Lung (tissue), 12 donors: ENCODE data around the gene KLHL2. TPM values are rescaled to one million over a fixed set of nuclear protein-coding genes. Genes with fewer than 3 reads are reported as not detected.

Source experiments
- ATAC-seq: fragments of 200-7000 bp; cut with Tn5 transposase; one replicate; pipeline ENCODE4 v1.9.1; 2020; ENCODE audit warnings: moderate number of reproducible peaks; ENCODE audit not compliant: insufficient read depth, low FRiP score
- DNase-seq, 3 donors: peaks; one replicate each; pipeline ENCODE4 v3.0.0-alpha.2; 2013 to 2017
- H3K27ac ChIP-seq, 2 donors: one replicate each; pipeline ENCODE4 v1.5.1; 2013; ENCODE audit warnings: mild to moderate bottlenecking in 2 of 2, moderate library complexity in 2 of 2, control low read depth in 1 of 2, inconsistent platforms in 1 of 2, low read depth in 1 of 2, low read length in 1 of 2
- H3K27me3 ChIP-seq, 3 donors: one replicate each; pipeline ENCODE4 v1.5.1; 2013; ENCODE audit warnings: low read length in 2 of 3; ENCODE audit not compliant: control insufficient read depth in 3 of 3, insufficient read depth in 3 of 3
- H3K36me3 ChIP-seq, 4 donors: one replicate each; pipeline ENCODE4 v1.5.1; 2013; ENCODE audit warnings: low read length in 4 of 4, mild to moderate bottlenecking in 1 of 4, moderate library complexity in 1 of 4; ENCODE audit not compliant: control insufficient read depth in 4 of 4, insufficient read depth in 4 of 4
- H3K4me1 ChIP-seq, 5 donors: one replicate each; pipeline ENCODE4 v1.5.1; 2013; ENCODE audit warnings: low read length in 5 of 5, mild to moderate bottlenecking in 2 of 5, moderate library complexity in 1 of 5; ENCODE audit not compliant: control insufficient read depth in 5 of 5, insufficient read depth in 5 of 5
- H3K4me3 ChIP-seq: one replicate; pipeline ENCODE4 v1.5.1; 2013; ENCODE audit warnings: mild to moderate bottlenecking, control low read depth, moderate library complexity
- H3K9ac ChIP-seq, 2 donors: one replicate each; pipeline ENCODE4 v1.5.1; 2013; ENCODE audit warnings: low read length in 2 of 2, control low read depth in 1 of 2; ENCODE audit not compliant: insufficient read depth in 1 of 2
- H3K9me3 ChIP-seq, 4 donors: one replicate each; pipeline ENCODE4 v1.5.1; 2013; ENCODE audit warnings: low read length in 3 of 4, mild to moderate bottlenecking in 1 of 4, moderate library complexity in 1 of 4; ENCODE audit not compliant: control insufficient read depth in 4 of 4, insufficient read depth in 3 of 4
- WGBS, 2 donors: extraction: QIAGEN DNeasy Blood & Tissue Kit; methylation state at CpG; one replicate each; pipeline ENCODE4 v1.1.7; 2013; 5-methylcytosine and 5-hydroxymethylcytosine counted together
- polyA plus RNA-seq, 2 donors: library from polyadenylated mRNA; stranded (reverse); fragments of 200-250 nt; gene quantifications; one replicate each; pipeline ENCODE4 v1.2.1, GENCODE V29; 2013
- total RNA-seq, 2 donors: library from RNA; depleted of rRNA in 1 of 2; stranded (reverse); fragments of >200 nt in 1 of 2; gene quantifications; one replicate each; pipeline ENCODE4 v1.2.1, GENCODE V29; 2014 to 2021
- TF ChIP-seq, protein P1 (sequence below): IDR thresholded peaks from 2 replicates; pipeline ENCODE4 v1.5.1; 2012; ENCODE audit warnings: mild to moderate bottlenecking; ENCODE audit errors: control extremely low read depth, extremely low read depth
- donor health status: control.
- donor health status: control.
- donor health status: Bipolar disorder and iron deficiency.
- donor health status: healthy.
- donor health status: DM: yes; HTN: yes; CAD: no.

The KLHL2 gene
- total and polyA plus RNA-seq, 4 donors = 17.3 to 43.0 (median 33.7) TPM

DNA sequence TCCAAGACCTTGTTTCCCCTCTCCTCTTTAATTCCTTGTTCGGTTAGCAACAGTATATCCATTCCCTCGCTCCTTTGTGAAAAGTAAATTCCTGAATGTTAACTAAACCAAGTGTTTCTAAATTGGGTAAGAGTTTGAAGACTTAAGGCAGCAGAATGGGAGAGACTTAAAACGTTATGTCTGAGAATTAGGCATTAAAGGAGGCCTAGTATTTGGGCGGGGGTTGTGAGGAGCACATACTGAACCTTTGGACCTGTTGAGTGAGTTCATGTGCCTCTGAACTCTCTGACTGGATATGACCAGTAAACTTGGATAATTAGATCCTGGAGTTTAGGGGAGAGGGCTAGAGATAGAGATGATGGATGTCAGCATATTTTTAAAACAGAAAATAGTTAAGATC lies 121.3 kb downstream of the KLHL2 start:
- DNase-seq (peak in 2 of 3 donors; percentile 25 to 37), ATAC-seq (no peak)
- 44 to 65% methylated on average over 4 of the region's 4 CpGs for WGBS, 2 donors
- Histone ChIP-seq H3K9me3 (peaks cover 0 to 1% (median 0%) of the 10 kb centered on the region in 4 donors), H3K4me1 (peaks cover 3 to 29% (median 10%) of the 10 kb centered on the region in 5 donors), H3K9ac (peak overlapping the region in 1 of 2 donors; percentile 86), H3K4me3 (peak overlapping the region; percentile 69), H3K27me3 (no peaks in the 10 kb centered on the region), H3K27ac (no peak overlapping the region), H3K36me3 (peaks cover 0 to 2% (median under 1%) of the 10 kb centered on the region in 4 donors)
- TF ChIP-seq, protein P1, sequence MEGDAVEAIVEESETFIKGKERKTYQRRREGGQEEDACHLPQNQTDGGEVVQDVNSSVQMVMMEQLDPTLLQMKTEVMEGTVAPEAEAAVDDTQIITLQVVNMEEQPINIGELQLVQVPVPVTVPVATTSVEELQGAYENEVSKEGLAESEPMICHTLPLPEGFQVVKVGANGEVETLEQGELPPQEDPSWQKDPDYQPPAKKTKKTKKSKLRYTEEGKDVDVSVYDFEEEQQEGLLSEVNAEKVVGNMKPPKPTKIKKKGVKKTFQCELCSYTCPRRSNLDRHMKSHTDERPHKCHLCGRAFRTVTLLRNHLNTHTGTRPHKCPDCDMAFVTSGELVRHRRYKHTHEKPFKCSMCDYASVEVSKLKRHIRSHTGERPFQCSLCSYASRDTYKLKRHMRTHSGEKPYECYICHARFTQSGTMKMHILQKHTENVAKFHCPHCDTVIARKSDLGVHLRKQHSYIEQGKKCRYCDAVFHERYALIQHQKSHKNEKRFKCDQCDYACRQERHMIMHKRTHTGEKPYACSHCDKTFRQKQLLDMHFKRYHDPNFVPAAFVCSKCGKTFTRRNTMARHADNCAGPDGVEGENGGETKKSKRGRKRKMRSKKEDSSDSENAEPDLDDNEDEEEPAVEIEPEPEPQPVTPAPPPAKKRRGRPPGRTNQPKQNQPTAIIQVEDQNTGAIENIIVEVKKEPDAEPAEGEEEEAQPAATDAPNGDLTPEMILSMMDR = no peak

DNA sequence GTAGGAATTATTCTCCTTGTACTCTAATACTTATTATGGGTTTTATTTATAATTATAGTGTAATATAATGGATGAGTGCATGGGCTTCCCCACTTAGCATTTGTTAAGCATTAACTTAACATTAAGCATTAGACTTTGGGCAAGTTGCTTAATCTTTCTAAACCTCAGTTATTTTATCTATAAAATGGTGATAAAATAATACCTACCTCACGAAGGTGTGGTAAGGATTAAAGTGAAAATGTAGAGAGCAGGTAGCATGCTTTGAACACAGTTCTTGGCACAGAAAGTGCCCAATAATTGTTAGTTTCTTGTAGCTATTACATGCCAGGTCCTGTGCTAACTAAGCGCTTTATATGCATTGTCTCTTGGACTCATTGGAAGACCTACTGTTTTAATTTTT lies 122.7 kb downstream of the KLHL2 start:
- H3K4me1 ChIP-seq = peaks cover 3 to 29% (median 10%) of the 10 kb centered on the region in 5 donors
- ATAC-seq = no peak
- no peak overlapping the region for H3K4me3 ChIP-seq
- peaks cover 1 to 3% (median 2%) of the 10 kb centered on the region in 4 donors for H3K36me3 ChIP-seq
- TF ChIP-seq, protein P1 = no peak
- H3K9ac ChIP-seq = no peak overlapping the region
- no peaks in the 10 kb centered on the region for H3K27me3 ChIP-seq
- WGBS, 2 donors = 86 to 96% methylated on average over 2 of the region's 2 CpGs
- no peak overlapping the region for H3K27ac ChIP-seq
- DNase-seq = no peak
- peaks cover 0 to 1% (median 0%) of the 10 kb centered on the region in 4 donors for H3K9me3 ChIP-seq

DNA sequence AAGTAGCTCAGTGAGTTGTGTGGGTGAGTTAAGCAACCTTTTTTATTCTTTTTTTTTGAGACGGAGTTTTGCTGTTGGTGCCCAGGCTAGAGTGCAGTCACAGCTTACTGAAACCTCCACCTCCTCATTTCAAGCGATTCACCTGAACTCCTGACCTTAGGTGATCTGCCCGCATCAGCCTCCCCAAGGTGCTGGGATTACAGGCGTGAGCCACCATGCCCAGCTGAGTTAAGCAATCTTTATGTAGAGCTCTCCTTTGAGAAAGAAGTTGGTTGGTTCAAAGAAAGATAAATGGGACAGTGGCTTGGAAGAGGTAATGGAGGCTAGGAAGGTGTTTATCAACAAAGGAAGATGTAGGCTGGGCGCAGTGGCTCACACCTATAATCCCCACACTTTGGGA lies 123.3 kb downstream of the KLHL2 start:
- Histone ChIP-seq H3K36me3 (peaks cover 2 to 7% (median 3%) of the 10 kb centered on the region in 4 donors), H3K4me1 (peaks cover 3 to 29% (median 10%) of the 10 kb centered on the region in 5 donors), H3K9ac (no peak overlapping the region), H3K27me3 (no peaks in the 10 kb centered on the region), H3K4me3 (peak overlapping the region; percentile 43), H3K27ac (no peak overlapping the region), H3K9me3 (peaks cover 0 to 1% (median 0%) of the 10 kb centered on the region in 4 donors)
- TF ChIP-seq, protein P1 = no peak
- no peak for ATAC-seq
- no peak for DNase-seq
- 76 to 79% methylated on average over 5 of the region's 5 CpGs for WGBS, 2 donors

DNA sequence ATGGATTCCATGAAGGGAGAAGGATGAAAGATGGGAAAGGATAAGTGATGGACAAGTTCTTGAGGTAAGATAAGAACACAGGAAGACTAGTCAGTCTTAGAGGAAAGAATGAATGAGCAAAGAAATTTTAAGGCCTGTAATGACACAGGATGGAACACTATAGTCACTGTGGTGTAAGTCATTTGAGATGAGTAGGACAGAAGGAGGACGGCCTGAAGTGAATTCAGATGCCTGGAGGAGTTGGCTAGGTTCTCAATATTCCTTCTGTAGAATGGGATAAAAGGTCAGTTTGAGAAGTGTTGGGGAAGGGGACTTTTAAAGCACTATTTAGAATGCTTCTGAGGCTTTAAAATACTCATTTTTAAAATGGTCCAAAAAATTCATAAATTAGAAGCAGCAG lies 124.0 kb downstream of the KLHL2 start:
- no peak for DNase-seq
- Histone ChIP-seq H3K9me3 (peaks cover 0 to 1% (median 0%) of the 10 kb centered on the region in 4 donors), H3K27ac (no peak overlapping the region), H3K4me3 (no peak overlapping the region), H3K36me3 (peaks cover 2 to 7% (median 3%) of the 10 kb centered on the region in 4 donors), H3K4me1 (peaks cover 3 to 25% (median 8%) of the 10 kb centered on the region in 5 donors), H3K27me3 (no peaks in the 10 kb centered on the region), H3K9ac (no peak overlapping the region)
- TF ChIP-seq, protein P1 = no peak
- 77 to 90% methylated on average over 1 of the region's 1 CpG for WGBS, 2 donors
- no peak for ATAC-seq
